Measurements from ENCODE around the gene TSPAN18.

DNA sequence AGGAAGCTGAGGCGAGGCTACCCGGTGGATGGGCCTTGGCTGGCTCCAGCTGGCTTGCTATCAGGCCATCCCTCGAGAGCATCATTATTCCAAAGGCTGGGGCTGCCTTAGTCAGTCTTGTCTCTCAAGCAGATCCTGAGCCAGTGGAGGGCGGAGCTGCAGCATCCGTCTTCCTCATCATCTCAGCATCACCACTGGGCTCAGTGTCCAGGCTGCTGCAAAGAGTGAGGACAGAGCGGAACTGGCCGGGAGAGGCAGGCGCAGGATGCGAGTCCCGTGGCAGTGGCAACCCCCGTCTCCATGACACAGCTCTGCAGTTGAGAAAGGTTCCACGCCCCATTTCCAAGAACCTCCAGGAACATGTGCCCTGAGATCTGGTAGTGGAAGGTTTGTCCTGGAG, 219.5 kb downstream of the TSPAN18 start:
- no peak for TF ChIP-seq EZH2phosphoT487 (IDR thresholded peaks at IDR 0.05; ENCODE audit: low read length)
- TF ChIP-seq CTCF (IDR thresholded peaks at IDR 0.05; ENCODE audit: low read length): no peak
